Stimulated activated CD8-positive, alpha-beta memory T cell treated with anti-CD3 and anti-CD28 coated beads, Interleukin-7, amount 100 ng/mL, for 1 hour (primary cell): ENCODE data around the gene ZBED5.
"Not testable (repeated sequence)": the region's sequence is repeated elsewhere in the genome, so short reads cannot be mapped to it uniquely, and the experiment has no call there.

ENCODE experiments used
- DNase-seq, 2 donors: peaks; one replicate each; pipeline ENCODE4 v3.0.0-alpha.2; 2020; ENCODE audit warnings: low read depth in 2 of 2

ZBED5 gene

DNA sequence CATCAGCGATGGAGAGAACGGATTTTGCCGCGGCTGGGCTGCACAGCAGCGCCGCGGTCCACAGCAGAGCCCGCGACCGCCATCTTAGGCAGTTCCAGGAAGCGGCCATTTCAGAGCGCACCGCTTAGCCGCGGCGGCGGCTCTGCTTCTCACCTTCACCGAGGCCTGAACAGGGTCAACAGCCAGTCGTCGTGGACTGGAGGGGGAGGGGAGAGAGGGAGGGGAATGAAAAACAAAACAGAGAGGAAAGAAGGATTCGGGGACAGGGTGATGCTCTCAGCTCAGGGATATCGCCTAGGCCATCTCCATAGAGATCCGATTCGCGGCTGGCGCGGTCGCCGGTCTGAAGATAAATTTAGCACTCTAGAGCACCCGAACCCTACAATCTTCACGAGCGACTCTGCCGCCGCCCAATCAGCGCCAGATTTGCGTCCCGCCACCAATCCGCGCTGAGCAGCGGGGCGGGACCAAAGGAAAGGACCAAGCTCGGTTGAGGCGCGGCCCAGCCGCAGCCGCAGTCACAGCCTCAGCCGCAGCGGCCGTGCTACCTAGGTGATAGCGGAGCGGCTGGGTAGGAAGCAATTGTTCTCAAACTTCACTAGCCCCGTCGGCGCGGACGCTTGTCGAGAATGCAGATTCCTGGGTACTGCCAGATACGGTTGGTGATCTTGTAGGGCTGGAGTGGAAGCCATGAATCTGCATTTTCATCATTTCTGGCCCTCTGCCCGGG is at the start of gene ZBED5:
TSS of gene ZBED5 (minus strand) at position 345 of the 730 bp plus-strand sequence. CDS start 3,108 bp downstream, outside the sequence.
- peak; percentile 89 to 91 for DNase-seq

DNA sequence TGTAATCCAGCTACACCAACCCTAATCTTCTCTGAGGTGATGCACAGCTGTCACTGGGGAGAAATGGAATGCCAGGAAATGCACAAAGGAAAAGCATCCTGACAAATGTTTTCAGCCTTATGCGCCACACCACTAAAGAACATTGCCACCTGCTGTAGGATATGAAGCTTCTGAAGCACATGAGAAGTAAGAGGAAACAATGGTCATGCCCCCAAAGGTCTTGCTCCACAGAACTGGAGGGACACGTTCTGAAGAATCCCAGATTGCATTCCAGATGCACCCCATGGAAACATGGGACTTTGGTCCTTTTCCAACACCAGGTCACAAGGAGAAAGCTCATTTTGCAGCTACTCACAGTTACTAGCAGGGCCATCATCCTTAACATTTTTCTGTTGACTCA is 48.7 kb upstream of the ZBED5 start:
- no peak for DNase-seq

DNA sequence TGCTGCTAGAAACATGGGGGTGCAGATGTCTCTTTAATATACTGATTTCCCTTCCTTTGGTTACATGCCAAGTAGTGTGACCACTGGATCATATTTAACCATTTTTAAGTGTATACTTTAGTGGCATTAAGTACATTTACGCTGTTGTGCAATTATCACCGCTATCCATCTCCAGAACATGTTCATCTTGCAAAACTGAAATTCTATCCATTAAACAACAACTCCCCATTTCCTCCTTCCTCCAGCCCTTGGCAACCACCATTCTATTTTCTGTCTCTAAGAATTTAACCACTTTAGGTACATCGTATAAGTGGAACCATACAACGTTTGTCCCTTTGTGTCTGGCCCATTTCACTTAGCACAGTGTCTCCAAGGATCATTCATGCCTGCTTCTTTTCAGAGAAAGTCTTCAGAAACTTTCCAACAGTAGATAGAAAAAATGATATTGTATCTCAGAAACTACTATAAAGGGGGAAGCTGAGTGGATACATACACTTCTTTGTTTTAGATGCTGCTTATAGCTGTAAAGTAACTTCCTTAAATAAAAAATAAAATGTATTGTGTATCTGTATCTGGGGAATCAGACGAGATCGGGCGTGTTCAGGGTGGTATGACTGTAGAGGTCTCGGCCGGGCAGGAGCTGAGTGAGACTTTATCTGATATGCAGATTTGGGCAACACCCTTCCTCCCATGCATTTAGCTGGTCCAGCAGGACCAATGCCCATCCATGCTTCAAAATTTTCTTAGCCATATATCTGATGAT is 44.6 kb upstream of the ZBED5 start:
- DNase-seq = no peak

DNA sequence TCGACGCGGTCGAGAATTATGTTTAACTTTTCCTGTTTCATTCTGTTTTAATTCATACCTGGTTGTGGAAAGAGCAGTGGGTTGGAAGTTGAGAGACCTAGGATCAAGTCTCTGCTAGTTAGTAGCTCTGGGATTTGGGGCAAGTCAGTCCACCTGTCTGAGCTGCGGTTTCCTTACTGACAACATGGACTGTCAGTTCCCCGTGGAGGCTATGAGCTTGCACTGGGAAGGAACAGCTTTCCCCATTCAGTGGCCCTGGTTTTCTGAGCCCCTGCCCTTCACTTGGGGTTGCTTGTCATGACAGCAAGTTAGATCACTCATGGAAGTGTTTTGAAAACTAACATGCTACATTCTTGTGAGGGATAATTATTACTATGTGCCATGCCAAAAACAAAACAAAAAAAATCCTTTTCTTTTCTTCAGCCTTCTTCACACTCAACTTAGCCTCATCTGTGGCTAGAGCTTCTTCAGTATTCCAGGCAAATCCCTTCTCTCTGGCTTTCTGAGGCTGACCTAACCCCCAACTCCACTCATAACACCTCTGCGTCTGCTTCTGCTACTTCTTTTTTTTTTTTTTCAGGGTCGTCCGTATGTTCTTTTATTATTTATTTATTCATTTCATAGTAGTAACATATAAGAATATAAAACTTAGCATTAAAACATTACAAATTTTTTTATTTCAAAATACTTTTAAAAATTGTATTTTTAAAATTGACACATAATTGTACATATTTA is 43.0 kb upstream of the ZBED5 start:
- no peak for DNase-seq

DNA sequence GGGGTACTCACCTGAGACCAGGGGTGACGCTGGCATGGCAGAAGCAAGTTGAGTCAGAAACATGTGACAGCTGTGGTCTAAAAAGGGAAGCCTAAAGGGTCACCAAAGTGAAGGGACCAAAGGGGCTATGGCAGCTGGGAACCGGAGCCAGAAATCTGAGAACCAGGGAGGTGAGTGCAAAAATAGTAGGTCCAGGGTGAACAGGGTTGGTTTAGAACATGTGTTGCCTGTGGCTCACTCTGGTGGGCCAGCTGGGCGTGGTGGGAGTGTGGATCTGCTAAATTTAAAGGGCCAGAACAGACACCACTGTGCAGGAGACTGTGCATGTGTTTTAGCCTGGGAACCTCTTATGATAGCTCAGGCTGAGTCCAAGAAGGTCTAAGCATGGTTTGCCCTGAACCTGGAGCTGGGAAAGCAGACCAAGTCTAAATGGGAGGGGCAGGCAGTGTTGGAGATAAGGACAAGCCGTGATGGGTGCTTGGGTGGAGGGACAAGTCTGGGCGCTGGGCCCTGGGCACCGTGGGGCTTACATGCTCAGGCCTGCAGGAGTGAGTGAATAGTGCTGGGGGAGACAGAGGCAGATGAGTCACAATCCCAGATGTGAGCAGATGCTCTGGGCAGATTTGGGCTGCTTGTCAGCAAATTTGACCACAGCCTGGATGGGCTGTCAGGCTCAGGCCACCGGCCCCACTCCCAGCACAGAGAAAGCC is 41.4 kb upstream of the ZBED5 start:
- no peak for DNase-seq

DNA sequence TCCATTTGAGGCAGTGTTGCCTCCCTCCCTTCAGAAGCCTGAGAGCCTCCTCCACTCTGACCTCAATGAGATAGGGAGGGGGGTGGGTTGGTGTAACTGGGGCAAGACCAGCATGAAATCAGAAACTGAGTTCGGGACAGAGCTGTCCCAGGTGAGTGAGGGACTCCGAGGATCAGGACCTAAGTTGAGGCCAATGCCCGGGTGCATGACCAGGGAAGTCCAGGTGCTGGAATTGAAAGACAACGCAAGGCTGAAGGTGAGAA is 40.8 kb upstream of the ZBED5 start:
- DNase-seq = no peak

DNA sequence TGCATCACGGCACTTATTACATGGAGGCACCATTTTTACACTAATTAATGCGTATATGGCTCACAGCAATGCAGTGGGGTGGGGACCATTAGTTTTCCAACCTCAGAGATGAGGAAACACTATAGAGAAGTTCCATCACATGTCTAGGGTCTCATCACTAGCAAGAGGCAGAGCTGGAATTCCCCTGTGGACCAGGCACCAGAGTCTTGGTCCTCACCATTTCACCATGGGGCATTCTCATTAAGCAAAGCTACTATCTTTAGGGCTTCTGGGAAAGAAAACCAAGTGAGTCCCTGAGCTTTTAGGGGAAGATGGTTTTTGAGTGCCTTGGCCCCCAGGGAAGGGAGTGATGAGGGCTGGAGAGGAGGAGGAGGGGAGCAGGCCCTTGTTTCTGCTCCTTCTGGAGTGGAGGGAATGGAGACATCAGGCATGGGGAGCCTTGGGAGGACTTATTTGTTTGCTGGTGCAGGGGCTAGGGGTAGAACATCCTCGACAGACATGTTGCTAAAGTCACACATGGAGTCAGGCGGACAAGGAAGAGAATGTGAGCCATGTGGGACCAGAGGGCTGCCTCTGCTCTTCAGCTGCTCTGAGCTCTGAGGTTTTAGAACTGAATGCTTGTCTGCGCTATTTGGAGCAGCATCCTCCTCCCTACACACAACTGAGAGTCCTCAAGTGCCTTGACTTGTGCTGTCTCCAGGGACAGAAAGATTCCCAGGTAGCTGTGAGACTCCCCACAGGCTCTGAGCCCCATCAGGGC is 40.3 kb upstream of the ZBED5 start:
- DNase-seq = no peak

DNA sequence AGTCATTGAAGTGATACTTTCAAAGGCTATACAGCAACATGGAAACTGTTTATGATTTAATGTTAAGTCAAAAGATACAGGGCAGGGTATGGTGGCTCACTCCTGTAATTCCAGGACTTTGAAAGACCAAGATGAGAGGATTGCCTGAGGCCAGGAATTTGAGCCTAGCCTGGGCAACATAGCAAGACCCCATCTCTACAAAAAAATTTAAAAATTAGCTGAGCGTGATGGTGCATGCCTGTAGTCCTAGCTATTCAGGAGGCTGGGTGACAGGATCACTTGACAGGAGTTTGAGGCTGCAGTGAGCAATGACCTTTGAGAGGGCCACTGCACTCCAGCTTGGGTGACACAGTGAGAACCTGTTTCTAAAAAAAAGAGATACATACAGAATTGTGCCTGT is 39.3 kb upstream of the ZBED5 start:
- DNase-seq = no peak

DNA sequence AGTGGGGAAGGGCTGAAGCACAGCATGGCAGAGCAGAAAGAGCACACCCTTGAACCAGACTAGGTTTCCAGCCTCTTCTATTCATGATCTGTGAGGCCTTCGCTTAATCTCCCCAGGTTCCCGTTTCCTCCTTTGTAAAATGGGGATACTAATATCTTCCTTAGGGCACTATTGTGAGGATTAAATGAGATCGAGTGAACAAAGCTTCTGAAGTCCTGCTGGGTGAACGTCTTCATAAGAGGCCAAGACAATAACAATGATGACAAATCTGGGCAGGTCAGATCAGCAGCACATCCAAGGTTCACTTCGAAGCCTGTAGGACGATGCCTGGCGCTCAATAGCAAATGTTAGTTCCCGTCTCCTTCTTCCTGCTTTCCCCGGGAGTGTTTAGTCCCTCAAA is 38.6 kb upstream of the ZBED5 start:
- DNase-seq = no peak

DNA sequence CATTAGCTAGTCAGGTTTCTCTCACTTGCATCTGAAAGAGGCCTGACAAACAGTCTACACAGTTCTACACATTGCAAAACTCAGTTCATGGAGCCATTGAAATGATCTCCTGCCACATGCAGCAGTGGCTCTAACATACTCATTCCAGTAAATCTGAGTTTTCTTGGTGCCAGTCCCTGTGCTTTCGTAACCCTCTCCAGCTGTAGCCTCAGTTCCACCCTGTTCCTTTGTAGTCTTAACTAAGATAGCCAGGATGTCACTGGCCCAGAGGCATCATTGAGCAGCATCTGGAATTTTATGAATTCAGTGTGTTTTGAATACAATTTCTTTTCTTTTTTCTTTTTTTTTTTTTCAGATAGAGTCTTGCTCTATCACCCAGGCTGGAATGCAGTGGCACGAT is 37.4 kb upstream of the ZBED5 start:
- DNase-seq = no peak

DNA sequence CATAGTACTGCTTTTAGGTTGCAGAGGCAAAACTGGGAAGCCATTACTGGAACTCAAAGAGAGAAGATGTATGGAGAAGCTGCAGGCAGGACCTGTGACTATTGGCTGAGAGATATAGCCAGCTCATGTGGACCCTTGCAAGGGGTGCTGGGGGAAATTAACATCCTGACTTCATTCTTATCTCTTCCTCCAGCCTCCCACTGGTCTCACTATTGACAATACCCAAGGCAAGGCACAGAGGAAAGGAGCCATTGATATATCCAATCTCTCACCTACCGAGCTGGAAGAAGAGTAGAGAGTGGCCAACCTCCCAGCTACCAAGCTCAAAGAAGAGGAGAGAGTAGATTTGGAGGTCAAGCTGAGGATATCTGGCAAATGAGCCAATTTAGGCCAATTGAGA is 36.8 kb upstream of the ZBED5 start:
- DNase-seq = no peak

DNA sequence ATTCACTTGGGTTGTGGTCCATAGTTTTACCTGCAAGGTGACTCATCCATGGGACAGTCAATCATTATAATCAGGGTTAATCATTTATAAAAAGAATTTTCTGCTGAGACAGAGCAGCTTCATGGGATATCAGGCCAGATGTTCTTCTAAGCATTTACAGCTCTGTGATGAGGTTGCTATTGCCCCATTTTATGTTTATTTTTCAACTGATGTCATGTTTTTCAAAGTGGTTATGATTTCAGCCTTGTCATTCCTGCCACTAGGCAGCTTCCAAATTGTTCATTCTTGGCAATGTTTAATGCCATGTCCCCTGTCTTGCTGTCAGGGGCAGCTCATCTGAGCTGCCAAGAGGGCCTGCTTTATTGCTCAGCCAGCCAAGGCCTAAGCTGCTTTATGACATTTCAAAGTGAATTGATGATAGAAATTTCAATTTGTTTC is 35.9 kb upstream of the ZBED5 start:
- no peak for DNase-seq

DNA sequence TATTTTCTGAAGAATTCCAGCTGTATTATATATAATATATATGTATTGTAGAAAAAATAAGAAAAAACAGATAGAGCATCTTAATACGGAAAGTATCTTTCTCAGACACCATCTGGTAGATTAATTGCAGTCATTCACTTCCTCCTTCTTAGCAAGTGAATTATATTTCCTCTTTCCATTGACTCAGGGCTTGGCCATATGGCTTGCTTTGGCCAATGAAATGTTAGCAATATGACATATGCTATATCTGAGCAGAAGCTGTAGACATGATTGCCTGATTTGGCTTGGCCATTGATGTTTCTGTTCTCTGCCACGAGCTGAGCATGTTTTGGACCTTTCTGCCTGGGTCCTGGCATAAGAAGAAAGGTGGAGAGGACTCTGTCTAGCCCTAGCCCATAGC is 34.4 kb upstream of the ZBED5 start:
- DNase-seq = no peak

DNA sequence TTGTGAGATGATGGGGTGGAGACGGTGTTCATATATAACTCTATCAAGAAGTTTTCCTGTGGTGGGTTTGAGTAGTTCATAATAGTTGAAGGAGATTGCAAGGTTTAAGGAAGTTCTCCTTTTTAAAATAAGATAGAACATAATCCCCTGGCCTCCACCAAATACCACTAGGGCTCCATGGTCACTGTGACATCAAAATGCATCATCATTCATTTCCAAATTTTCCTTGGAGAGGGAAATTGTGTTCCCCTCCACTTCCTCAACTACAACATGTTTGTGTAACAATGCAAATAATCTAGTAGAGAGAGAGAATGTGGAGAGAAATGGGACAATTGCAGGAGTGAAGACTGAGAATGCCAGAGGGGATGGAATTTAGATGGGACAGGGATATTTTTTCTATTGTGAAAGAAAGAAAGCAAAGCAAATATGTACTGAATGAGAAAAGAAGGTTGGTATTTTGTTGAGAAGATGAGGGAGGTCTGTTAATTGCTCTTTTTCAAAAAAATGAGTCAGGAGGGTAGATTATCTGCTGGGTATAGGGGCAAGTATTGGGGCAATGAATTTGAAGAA is 33.4 kb upstream of the ZBED5 start:
- DNase-seq = no peak

DNA sequence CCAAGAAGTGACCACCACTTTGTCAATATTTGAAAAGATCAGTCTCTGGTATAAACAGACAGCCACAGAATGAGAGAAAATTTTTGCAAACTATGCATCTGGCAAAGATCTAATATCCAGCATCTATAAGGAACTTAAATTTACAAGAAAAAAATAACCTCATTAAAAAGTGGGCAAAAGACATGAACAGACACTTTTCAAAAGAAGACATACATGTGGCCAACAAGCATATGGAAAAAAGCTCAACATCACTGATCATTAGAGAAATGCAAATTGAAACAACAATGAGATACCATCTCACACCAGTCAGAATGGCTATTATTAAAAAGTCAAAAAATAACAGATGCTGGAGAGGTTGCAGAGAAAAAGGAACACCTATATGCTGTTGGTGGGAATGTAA is 32.2 kb upstream of the ZBED5 start:
- DNase-seq = not testable (repeated sequence)

DNA sequence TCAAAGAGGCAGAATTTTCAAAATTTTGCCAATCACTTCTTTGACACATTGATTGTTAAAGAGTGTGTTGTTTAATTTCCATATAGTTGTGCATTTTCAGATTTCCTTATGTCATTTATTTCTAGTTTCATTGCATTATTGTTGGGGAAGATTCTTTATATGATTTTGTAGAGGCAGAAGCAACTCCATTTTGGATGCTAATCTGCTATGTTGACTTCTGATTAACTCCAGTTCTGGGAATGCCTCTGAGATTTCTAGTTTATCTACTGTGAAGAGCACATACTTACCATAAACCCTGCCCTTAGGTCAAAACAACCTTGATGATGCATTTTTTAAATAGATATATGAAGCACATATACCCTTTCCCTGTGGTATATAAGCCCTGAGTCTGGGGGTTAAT is 29.5 kb upstream of the ZBED5 start:
- no peak for DNase-seq

DNA sequence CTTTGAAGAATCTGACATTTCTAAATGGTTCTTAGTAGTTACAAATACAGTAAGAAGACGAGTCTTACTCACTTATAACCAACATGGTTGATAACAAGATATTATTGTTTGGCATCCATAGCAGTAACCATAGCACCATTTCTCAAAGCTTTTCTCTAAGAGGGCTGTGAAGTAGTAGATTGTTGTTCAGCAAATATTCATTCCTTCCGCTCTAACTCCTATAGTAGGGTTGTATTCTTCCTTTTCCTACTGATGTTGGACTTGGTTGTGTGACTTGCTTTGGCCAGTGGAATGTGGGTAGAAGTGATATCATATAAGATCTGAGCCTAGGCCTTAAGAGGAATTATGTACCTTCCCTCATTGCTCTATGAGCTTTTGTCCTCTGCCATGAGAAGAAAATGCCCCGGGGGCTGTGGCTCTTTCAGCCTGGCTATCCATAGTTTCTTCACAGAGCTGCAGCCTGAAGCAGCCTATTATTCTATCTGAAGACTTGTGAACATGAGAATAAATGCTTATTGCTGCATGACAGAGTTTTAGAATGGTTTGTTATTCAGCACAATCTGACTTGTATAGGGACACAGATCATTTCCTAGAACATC is 28.9 kb upstream of the ZBED5 start:
- DNase-seq = no peak

DNA sequence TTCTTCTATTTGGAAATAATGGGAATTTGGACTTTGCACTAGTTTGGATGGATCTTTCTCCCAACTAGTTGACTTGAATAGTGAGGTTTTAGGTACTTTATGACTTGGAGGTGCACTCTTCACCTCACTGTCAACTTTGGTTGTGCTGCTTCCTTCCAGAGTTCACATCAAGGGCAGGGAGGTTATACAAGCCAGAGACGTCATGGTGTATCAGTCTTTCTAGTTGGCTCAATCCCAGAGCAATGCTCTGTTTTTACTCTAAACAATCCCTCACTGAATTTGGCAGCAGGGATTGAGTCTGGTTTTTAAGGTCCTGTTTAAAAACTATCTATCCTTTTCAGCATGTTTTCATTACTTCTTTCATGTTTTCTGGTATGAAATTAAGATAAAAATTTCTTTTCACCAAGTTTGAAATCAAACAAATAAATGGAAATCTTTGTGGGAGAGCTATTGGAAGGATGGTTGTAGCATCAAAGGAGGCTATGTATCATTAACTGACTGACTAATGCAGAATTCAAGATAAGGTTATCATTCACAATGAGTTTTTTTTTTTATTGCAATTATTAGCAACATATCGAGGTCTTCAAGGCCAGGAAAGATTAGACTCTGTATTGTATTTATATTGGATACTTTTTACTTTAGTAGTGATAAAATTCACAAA is 28.0 kb upstream of the ZBED5 start:
- DNase-seq = no peak

DNA sequence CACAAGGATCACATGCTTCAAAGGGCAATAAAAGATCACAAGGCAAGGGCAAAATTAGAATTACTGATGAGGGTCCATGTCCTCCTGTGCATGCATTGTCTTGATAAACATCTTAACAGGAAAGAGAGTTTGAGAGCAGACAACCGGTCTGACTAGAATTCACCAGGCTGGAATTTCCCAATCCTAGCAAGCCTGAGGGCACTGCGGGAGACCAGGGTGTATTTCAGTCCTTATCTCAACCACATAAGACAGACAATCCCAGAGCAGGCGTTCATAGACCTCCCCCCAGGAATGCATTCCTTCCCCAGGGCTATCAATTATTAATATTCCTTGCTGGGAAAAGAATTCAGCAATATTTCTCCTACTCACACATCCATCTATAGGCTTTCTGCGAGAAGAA is 26.4 kb upstream of the ZBED5 start:
- DNase-seq = not testable (repeated sequence)

DNA sequence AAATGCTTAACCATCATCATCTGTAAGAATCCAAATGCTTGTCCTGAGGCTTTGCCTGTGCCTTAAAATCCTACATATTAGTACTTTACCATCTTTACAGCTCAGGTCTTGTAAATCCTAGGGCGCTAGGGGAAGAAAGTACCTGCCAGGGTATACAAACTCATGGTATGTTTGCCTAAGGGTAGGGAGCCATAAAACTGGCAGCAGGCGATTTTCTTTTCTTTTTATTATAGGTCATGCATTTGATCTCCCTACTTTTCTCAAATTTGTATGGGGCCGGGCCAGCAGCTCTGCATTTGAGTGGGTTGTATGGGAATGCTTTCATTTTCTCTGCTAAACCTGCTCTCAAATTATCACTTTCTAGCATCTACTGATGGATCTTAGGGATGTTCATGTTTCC is 24.0 kb upstream of the ZBED5 start:
- DNase-seq = no peak
